GM12873 (cell line): ENCODE measurements around the gene MAST4.

Source experiments
- TF ChIP-seq, protein P1 (sequence below): IDR thresholded peaks from 2 replicates; pipeline ENCODE4 v1.5.1; 2012; ENCODE audit warnings: low read depth, mild to moderate bottlenecking, moderate library complexity, low read length, control low read depth; ENCODE audit not compliant: insufficient read depth; ENCODE audit errors: missing control alignments

The MAST4 gene

DNA sequence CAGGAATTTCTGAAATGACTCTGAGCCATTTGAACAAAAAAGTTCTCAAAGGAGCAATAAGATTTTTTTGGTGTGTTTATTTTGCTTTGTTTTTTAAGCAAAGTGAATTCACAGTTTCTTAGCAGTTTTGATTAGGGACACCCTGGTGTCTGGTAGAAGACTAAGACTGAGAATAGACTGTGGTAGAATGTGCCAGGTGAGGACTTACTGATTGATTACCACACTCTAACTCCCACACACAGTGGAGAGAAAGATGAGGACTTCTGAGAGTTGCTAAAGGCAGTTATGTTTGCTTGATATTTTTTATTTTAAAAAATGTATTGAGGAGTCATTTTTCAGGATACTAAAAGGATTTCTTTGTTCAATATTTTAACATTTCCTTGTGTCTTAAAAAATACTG, 425.3 kb downstream of the MAST4 start:
- TF ChIP-seq, protein P1, sequence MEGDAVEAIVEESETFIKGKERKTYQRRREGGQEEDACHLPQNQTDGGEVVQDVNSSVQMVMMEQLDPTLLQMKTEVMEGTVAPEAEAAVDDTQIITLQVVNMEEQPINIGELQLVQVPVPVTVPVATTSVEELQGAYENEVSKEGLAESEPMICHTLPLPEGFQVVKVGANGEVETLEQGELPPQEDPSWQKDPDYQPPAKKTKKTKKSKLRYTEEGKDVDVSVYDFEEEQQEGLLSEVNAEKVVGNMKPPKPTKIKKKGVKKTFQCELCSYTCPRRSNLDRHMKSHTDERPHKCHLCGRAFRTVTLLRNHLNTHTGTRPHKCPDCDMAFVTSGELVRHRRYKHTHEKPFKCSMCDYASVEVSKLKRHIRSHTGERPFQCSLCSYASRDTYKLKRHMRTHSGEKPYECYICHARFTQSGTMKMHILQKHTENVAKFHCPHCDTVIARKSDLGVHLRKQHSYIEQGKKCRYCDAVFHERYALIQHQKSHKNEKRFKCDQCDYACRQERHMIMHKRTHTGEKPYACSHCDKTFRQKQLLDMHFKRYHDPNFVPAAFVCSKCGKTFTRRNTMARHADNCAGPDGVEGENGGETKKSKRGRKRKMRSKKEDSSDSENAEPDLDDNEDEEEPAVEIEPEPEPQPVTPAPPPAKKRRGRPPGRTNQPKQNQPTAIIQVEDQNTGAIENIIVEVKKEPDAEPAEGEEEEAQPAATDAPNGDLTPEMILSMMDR, result no peak

GRCh38 chr5:67021962-67022361, 425.8 kb downstream of the MAST4 start:
- TF ChIP-seq, protein P1, result no peak

- TF ChIP-seq, protein P1, result no peak
Observed at GRCh38 chr5:67025457-67025856, 429.3 kb downstream of the MAST4 start.

GRCh38 chr5:67026278-67026677, 430.1 kb downstream of the MAST4 start:
- TF ChIP-seq, protein P1, result no peak

DNA sequence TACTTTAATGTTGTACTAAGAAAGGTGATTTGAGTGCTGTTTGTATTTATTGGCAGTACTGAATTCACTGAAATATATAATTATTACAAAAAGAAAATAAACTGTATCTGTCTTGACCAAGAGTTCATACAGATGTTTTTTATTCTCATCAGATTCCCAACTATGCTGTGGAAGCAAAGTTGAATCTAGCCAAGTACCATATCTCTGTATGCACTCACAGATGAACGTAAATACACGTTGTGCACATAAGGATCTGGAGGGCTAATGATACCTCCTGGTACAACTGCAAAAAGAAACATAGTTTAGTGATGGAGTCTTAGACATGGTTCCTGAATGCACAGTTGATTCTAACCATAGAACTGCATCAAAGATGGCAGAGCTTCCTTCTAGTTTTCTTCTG, 431.0 kb downstream of the MAST4 start:
- TF ChIP-seq, protein P1, result no peak

- TF ChIP-seq, protein P1, result no peak
Observed at GRCh38 chr5:67028371-67028770, 432.2 kb downstream of the MAST4 start.

- TF ChIP-seq, protein P1, result no peak
Observed at GRCh38 chr5:67028941-67029340, 432.7 kb downstream of the MAST4 start.
